HL-60 (cell line): Measurements from ENCODE around the gene NKAIN2.

ENCODE experiments used
- DNase-seq, 2 experiments: peaks; one replicate each; pipeline ENCODE4 v3.0.0-alpha.2; 2010 to 2020; ENCODE audit warnings: low read depth in 1 of 2, low spot score in 1 of 2
- H3K27ac ChIP-seq: fragments of 250-450 bp; sonication (Bioruptor Pico); replicated peaks from 2 replicates; pipeline ENCODE4 v1.5.1; 2020; ENCODE audit warnings: mild to moderate bottlenecking, moderate library complexity
- H3K27me3 ChIP-seq: fragments of 250-450 bp; sonication (Bioruptor Pico); 2 replicates; pipeline ENCODE4 v1.5.1; 2021; ENCODE audit warnings: mild to moderate bottlenecking, moderate library complexity; ENCODE audit not compliant: insufficient read depth, poor library complexity, severe bottlenecking
- H3K4me3 ChIP-seq: replicated peaks from 2 replicates; pipeline ENCODE4 v1.5.1; 2011; ENCODE audit warnings: mild to moderate bottlenecking, control low read depth, low read length; ENCODE audit not compliant: insufficient read depth
- CTCF ChIP-seq: IDR thresholded peaks from one replicate; pipeline ENCODE4 v1.5.1; 2011; ENCODE audit warnings: low read length, control low read depth, inconsistent platforms; ENCODE audit not compliant: insufficient read depth
- GABPA ChIP-seq: IDR thresholded peaks from 2 replicates; pipeline ENCODE4 v1.6.1; 2012; ENCODE audit warnings: low read depth
- POLR2AphosphoS5 ChIP-seq: IDR thresholded peaks from 2 replicates; pipeline ENCODE4 v1.6.1; 2012; ENCODE audit warnings: low read depth
- REST ChIP-seq: IDR thresholded peaks from 2 replicates; pipeline ENCODE4 v1.6.1; 2012; ENCODE audit warnings: low read depth; ENCODE audit not compliant: insufficient replicate concordance
- SPI1 ChIP-seq: IDR thresholded peaks from 2 replicates; pipeline ENCODE4 v1.6.1; 2012; ENCODE audit warnings: low read depth, mild to moderate bottlenecking, borderline replicate concordance

The NKAIN2 gene

DNA sequence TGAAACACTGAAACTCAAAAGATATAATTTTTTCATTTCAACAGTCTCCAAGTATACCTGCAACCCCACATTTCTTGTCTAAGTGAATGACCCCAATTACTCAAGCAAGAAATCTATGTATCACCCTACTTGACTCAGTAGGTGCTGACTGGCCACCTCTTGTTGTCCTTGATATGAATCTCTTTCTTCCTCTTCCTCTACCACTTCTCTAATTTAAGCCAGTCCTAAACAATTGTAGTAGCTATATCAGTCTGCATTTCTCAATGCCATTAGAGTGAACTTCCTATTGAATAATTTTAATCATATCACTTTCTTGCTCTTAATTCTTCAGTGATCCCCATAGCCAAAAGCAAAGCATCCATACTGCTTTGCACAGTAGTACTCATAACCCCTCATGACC lies 93.2 kb downstream of the NKAIN2 start:
- Histone ChIP-seq H3K4me3 (no peak overlapping the region), H3K27ac (no peak overlapping the region), H3K27me3 (no peaks in the 10 kb centered on the region)
- DNase-seq = no peak
- TF ChIP-seq SPI1 (no peak), REST (no peak), GABPA (no peak), POLR2AphosphoS5 (no peak), CTCF (no peak)

DNA sequence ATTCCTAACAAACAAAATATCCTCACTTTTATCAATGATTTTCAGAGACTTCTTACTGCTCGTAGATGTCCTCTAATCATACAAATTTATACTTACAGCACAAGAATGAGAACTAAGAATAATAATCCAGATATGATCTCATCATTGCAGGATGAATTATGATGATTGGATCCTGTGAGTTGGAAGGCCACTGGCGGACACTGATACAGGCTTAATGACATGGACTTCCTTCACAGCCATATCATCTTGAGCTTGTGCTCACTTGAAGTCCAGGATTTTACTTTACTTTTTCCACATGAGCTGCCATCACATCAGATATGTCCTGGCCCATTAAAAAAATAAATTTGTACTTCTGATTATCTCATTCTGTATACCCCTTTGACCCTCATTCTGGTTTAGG lies 94.3 kb downstream of the NKAIN2 start:
- no peak for DNase-seq
- Histone ChIP-seq H3K4me3 (no peak overlapping the region), H3K27ac (no peak overlapping the region), H3K27me3 (no peaks in the 10 kb centered on the region)
- TF ChIP-seq REST (no peak), SPI1 (no peak), GABPA (no peak), CTCF (no peak), POLR2AphosphoS5 (no peak)

DNA sequence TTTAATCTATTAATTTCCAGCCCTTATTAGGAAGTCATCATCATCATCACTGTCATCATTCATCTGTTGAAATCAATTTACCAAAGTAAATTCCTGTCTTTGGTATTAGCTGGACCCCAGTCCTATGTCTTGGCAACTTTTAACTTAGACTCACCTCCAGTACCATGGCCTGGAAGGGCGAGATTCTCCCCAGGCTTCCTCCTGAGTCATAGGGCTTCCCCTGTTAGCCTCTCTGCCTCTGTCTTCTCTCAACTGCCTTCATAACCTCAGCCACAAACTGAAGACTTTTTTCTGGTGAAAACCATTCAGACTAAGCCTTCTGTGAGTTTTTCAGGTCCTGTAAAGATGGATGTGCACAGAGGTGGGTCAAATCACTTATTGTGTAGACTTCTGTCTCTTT lies 95.0 kb downstream of the NKAIN2 start:
- H3K4me3 ChIP-seq = no peak overlapping the region
- no peak overlapping the region for H3K27ac ChIP-seq
- no peaks in the 10 kb centered on the region for H3K27me3 ChIP-seq
- no peak for TF ChIP-seq POLR2AphosphoS5
- no peak for TF ChIP-seq SPI1
- TF ChIP-seq CTCF = no peak
- no peak for TF ChIP-seq REST
- TF ChIP-seq GABPA = no peak
- DNase-seq = no peak
